H1 (cell line): ENCODE results near the gene TBX4. TPM values are rescaled to one million over a fixed set of nuclear protein-coding genes. Genes with fewer than 3 reads are reported as not detected.

Experiments
- CREB1 ChIP-seq: IDR thresholded peaks from 2 replicates; pipeline ENCODE4 v1.6.1; 2012; ENCODE audit warnings: inconsistent platforms
- GABPA ChIP-seq: IDR thresholded peaks from 2 replicates; pipeline ENCODE4 v1.6.1; 2011; ENCODE audit warnings: mild to moderate bottlenecking, low read length, moderate library complexity, borderline replicate concordance; ENCODE audit not compliant: insufficient read depth
- HDAC6 ChIP-seq: IDR thresholded peaks from one replicate; pipeline ENCODE4 v1.7.1; 2012; ENCODE audit warnings: low read depth, mild to moderate bottlenecking, inconsistent platforms, low read length, moderate library complexity
- JUN ChIP-seq: IDR thresholded peaks from 2 replicates; pipeline ENCODE4 v1.6.1; 2011; ENCODE audit warnings: low read depth, mild to moderate bottlenecking, improper control_type of control experiment, low read length
- KDM4A ChIP-seq: IDR thresholded peaks from one replicate; pipeline ENCODE4 v1.7.1; 2012; ENCODE audit warnings: low read depth, mild to moderate bottlenecking, moderate library complexity, low read length, inconsistent platforms; ENCODE audit not compliant: severe bottlenecking
- NANOG ChIP-seq: IDR thresholded peaks from 2 replicates; pipeline ENCODE4 v1.6.1; 2011; ENCODE audit warnings: low read length, low read depth, mild to moderate bottlenecking, inconsistent platforms; ENCODE audit not compliant: insufficient read depth, poor library complexity, severe bottlenecking
- TBP ChIP-seq: IDR thresholded peaks from 2 replicates; pipeline ENCODE4 v1.6.1; 2011; ENCODE audit warnings: low read depth, low read length, improper control_type of control experiment
- polyA plus RNA-seq, 7 experiments: library from polyadenylated mRNA; depleted of rRNA in 3 of 7; stranded (reverse) in 5 of 7; unstranded in 2 of 7; fragments of >200 nt in 5 of 7; fragments of 200-250 nt in 2 of 7; gene quantifications; 1 replicate in 5 of 7; 2 replicates in 1 of 7; 4 replicates in 1 of 7; pipeline versions ENCODE4 v1.2.1 to v1.2.3, GENCODE V29; 2011 to 2013; ENCODE audit warnings: missing spikeins in 2 of 7, mixed read lengths in 2 of 7
- total RNA-seq: library from RNA; stranded (reverse); fragmentation: NEBNext Ultra II Directional; extraction: Animal tissue kit (Norgen Biotek cat#: 25700); gene quantifications from 2 replicates; pipeline ENCODE4 v1.2.1, GENCODE V29; 2021
- TF ChIP-seq, protein P1 (sequence below): fragments of 300-600 bp; sonication (generic); IDR thresholded peaks from 2 replicates; pipeline ENCODE4 v1.7.1; 2012; ENCODE audit warnings: low read length, moderate library complexity, mild to moderate bottlenecking, inconsistent platforms; ENCODE audit not compliant: insufficient replicate concordance
- TF ChIP-seq, protein P2 (sequence below): IDR thresholded peaks from 2 replicates; pipeline ENCODE4 v1.6.1; 2011; ENCODE audit warnings: low read length, improper control_type of control experiment

Gene TBX4
- total and polyA plus RNA-seq, 2 of the 8 experiments (the other 6 are each of a cell fraction or from before 2014, with no cell fraction given) = 0.02 TPM; not detected in 1

DNA sequence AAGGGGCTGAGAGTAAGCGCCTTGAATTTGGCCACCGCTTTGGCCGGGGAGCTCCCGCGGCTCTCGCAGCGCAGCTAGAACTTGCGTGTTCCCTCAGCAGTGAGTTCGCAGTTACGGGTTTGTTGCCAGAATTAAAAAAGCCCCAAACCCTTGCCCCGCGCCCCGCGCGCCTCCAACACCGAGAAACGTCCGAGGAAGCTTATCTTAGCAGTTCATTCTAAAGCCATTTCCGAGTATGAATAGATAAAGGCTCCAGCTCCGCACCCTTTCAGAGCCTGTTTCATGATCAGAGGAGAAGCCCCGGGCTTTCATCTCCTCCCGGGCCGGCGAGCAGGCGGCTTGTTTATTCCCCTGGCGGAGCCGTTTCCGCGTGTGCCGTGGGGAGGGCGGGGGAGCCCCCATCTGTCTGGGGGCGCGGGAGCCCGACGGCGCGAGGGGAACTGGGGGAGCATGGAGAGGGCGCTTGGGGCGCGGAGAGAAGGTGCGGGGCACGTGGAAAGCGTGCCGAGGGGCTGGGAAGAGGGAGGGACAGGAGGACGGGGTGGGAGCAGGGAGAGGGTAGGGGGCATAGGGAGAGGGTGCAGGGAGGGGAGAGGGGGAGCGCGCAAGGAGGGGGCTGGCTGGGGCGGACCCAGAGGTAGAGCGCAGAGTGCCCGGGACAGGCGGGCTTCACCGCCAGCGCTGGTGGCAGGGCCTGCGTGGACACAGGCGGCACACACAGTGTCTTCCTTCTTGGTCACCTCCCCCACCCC is 9.9 kb downstream of the TBX4 start (continued):
- TF ChIP-seq, protein P1, sequence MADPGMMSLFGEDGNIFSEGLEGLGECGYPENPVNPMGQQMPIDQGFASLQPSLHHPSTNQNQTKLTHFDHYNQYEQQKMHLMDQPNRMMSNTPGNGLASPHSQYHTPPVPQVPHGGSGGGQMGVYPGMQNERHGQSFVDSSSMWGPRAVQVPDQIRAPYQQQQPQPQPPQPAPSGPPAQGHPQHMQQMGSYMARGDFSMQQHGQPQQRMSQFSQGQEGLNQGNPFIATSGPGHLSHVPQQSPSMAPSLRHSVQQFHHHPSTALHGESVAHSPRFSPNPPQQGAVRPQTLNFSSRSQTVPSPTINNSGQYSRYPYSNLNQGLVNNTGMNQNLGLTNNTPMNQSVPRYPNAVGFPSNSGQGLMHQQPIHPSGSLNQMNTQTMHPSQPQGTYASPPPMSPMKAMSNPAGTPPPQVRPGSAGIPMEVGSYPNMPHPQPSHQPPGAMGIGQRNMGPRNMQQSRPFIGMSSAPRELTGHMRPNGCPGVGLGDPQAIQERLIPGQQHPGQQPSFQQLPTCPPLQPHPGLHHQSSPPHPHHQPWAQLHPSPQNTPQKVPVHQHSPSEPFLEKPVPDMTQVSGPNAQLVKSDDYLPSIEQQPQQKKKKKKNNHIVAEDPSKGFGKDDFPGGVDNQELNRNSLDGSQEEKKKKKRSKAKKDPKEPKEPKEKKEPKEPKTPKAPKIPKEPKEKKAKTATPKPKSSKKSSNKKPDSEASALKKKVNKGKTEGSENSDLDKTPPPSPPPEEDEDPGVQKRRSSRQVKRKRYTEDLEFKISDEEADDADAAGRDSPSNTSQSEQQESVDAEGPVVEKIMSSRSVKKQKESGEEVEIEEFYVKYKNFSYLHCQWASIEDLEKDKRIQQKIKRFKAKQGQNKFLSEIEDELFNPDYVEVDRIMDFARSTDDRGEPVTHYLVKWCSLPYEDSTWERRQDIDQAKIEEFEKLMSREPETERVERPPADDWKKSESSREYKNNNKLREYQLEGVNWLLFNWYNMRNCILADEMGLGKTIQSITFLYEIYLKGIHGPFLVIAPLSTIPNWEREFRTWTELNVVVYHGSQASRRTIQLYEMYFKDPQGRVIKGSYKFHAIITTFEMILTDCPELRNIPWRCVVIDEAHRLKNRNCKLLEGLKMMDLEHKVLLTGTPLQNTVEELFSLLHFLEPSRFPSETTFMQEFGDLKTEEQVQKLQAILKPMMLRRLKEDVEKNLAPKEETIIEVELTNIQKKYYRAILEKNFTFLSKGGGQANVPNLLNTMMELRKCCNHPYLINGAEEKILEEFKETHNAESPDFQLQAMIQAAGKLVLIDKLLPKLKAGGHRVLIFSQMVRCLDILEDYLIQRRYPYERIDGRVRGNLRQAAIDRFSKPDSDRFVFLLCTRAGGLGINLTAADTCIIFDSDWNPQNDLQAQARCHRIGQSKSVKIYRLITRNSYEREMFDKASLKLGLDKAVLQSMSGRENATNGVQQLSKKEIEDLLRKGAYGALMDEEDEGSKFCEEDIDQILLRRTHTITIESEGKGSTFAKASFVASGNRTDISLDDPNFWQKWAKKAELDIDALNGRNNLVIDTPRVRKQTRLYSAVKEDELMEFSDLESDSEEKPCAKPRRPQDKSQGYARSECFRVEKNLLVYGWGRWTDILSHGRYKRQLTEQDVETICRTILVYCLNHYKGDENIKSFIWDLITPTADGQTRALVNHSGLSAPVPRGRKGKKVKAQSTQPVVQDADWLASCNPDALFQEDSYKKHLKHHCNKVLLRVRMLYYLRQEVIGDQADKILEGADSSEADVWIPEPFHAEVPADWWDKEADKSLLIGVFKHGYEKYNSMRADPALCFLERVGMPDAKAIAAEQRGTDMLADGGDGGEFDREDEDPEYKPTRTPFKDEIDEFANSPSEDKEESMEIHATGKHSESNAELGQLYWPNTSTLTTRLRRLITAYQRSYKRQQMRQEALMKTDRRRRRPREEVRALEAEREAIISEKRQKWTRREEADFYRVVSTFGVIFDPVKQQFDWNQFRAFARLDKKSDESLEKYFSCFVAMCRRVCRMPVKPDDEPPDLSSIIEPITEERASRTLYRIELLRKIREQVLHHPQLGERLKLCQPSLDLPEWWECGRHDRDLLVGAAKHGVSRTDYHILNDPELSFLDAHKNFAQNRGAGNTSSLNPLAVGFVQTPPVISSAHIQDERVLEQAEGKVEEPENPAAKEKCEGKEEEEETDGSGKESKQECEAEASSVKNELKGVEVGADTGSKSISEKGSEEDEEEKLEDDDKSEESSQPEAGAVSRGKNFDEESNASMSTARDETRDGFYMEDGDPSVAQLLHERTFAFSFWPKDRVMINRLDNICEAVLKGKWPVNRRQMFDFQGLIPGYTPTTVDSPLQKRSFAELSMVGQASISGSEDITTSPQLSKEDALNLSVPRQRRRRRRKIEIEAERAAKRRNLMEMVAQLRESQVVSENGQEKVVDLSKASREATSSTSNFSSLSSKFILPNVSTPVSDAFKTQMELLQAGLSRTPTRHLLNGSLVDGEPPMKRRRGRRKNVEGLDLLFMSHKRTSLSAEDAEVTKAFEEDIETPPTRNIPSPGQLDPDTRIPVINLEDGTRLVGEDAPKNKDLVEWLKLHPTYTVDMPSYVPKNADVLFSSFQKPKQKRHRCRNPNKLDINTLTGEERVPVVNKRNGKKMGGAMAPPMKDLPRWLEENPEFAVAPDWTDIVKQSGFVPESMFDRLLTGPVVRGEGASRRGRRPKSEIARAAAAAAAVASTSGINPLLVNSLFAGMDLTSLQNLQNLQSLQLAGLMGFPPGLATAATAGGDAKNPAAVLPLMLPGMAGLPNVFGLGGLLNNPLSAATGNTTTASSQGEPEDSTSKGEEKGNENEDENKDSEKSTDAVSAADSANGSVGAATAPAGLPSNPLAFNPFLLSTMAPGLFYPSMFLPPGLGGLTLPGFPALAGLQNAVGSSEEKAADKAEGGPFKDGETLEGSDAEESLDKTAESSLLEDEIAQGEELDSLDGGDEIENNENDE = no peak
- TF ChIP-seq KDM4A = no peak
- no peak for TF ChIP-seq TBP
- no peak for TF ChIP-seq CREB1
- TF ChIP-seq NANOG = no peak
- no peak for TF ChIP-seq HDAC6
- no peak for TF ChIP-seq GABPA
- TF ChIP-seq, protein P2, sequence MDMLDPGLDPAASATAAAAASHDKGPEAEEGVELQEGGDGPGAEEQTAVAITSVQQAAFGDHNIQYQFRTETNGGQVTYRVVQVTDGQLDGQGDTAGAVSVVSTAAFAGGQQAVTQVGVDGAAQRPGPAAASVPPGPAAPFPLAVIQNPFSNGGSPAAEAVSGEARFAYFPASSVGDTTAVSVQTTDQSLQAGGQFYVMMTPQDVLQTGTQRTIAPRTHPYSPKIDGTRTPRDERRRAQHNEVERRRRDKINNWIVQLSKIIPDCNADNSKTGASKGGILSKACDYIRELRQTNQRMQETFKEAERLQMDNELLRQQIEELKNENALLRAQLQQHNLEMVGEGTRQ = no peak
- TF ChIP-seq JUN = no peak
